NCI-H524 treated with DMSO at 0.1 percent for 48 hours (cell line): ENCODE data around the gene HAUS1.

Source experiments
- DNase-seq: peaks from one replicate; lab custom pipeline; 2025; lab: John Stamatoyannopoulos, UW

The HAUS1 gene, protein sequence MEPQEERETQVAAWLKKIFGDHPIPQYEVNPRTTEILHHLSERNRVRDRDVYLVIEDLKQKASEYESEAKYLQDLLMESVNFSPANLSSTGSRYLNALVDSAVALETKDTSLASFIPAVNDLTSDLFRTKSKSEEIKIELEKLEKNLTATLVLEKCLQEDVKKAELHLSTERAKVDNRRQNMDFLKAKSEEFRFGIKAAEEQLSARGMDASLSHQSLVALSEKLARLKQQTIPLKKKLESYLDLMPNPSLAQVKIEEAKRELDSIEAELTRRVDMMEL

DNA sequence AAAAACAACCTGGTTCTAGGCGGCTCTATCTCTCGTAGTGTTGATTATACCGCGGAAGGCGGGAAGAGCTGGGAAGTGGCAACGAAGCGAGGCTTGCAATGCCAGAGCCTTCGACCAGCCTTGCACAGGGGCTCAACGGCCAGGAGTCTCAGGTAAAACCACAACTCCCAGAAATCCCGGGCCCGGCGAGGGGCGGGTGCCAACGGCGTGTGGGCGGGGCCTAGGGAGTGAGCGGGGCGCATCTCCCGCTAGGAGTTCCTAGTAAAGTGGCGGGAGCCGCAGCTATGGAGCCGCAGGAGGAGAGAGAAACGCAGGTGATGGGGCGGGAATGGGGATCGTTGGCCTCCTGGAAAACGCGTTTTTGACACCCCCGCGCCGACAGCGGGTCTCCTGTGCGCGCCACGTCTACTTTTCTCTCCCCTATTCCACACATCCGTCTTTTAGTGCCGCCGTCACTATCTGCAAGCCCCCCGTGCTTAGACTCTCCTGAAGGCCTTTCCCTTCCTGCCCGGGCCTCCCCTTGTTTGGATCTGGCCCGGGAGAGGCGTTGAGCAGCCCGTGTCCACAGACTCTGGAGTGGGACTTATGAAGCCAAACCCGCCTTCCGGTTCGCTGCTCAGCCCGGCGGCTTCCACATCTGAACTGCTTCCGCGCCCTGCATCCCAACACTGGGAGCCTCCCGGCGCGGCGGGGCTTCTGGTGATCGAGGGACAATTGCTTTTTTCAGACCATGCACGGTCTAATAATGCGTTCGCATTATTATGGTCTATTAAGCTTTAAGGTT is at the start of gene HAUS1:
Gene HAUS1, plus strand, starts transcription at position 258 of the 784 bp plus-strand sequence. Its CDS starts 27 bp downstream, at position 285.
- peak; percentile 73 for DNase-seq

GRCh38 chr18:46054956-46055837 is 49.0 kb upstream of the HAUS1 start:
- DNase-seq = no peak

GRCh38 chr18:46055838-46056230 is 48.4 kb upstream of the HAUS1 start:
- no peak for DNase-seq

DNA sequence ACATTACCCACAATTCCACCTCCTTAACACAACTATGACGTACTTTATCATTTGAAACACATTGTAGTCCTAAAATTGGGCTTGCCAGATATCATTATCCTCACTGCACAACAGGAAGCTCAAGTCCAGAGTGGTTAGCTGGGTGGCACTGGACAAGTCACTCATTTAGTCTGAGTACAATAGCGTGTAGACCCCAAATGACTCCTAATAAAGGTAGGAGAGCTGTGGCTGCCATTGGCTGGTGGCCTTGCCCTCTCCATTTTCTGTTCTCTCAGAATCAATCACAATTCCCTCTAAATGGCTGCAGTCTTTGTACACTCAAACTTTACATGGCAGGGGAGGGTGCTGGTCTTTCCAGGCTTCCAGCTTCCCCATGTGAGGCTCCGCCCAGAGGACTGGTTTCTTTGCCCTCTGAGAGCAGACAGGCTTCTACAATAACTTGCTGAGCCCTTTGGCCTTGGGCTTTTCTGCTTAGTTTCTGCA is 43.8 kb upstream of the HAUS1 start:
- DNase-seq = no peak

GRCh38 chr18:46061387-46061786 is 42.8 kb upstream of the HAUS1 start:
- DNase-seq = no peak

DNA sequence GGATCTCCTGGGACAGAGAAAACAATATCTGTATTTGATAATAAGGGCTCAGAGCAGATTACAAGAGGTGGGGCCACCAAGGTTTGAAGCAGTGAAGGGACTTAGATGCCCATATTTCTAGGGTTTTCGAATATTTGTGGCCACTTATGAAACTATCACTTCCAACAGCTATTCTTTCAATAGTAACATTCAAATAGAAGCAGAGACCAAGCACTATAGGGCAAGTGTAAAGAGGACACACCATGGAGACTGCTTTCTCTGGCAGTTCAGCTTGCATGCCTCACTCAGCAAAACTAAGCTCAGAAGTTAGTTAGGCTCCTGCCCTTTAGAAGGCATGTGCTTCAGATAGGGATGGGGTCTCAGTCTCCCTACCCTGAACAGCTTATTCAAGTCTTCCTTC is 42.4 kb upstream of the HAUS1 start:
- DNase-seq = no peak

- DNase-seq = no peak
These were observed 41.4 kb upstream of the HAUS1 start for GRCh38 chr18:46062781-46063180.

GRCh38 chr18:46067438-46068007 is 36.7 kb upstream of the HAUS1 start:
- no peak for DNase-seq

DNA sequence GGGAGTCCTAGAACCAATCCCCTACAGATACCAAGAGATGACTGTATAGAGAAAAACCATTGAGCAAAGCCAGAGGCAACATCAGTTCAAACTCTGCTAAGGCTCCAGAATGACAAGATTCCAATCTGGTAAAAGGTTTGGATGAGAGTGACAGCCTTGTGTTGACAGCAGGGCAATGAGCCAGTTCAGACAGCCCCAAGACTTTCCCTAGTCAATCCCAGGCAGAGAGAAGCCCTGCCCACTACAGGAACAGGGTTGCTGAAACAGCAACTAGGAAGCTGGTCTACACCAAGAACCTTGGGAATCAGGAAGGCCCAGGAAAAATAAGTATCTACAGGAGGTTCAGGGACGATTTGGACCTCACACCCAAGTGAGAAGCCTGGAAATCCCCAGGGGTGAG is 35.4 kb upstream of the HAUS1 start:
- no peak for DNase-seq

- no peak for DNase-seq
These were observed 34.7 kb upstream of the HAUS1 start for GRCh38 chr18:46069524-46069923.

GRCh38 chr18:46070232-46070631 is 34.0 kb upstream of the HAUS1 start:
- no peak for DNase-seq

DNA sequence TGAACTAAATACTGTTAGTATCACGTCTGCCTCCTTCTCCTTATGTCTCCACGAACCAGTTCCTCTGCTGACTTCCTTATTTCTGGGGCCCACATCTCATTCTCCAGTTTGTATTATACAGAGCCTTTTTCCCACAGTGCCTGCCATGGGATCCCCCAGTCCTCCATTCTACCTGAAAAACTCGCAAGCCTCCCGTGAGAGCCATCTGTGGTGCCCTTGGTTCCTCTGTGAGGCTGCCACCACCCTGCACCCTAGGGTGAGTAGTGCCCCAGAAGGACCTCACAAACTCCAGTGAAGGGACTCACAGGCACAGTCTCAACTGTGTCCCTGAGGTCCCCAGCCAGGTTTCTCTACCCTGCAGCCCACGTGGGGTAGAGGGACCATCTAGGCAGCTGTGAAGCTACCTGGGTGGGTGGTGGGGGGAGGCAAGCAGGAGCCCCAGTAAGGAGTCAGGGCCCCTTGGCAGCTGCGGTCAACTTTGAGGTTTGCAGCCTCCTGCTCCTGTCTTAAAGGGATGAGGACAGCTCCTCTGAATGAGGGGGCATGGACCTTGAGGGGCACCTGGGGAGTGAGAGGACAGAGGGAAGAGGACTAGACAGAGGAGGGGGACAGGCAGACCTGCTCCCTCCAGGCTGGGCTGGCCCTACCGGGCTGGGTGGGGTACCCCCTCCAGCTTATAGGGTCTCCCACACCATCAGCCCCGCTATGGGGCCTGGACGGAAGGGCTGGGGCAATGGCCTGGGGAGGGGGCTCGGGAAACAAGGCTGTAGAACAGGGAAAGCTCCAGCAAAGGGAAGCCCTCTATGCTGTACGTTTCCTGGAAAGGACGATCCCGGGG is 33.2 kb upstream of the HAUS1 start:
- DNase-seq = no peak

- DNase-seq = no peak
These were observed 32.4 kb upstream of the HAUS1 start, which contains the start of gene PSTPIP2 for GRCh38 chr18:46071653-46072375. TSS of gene PSTPIP2 (minus strand) at chr18:46072260. CDS start at chr18:46072188, 72 bp downstream.

- DNase-seq = no peak
These were observed 31.8 kb upstream of the HAUS1 start for GRCh38 chr18:46072376-46072867.

GRCh38 chr18:46072959-46073358 is 31.2 kb upstream of the HAUS1 start:
- no peak for DNase-seq

DNA sequence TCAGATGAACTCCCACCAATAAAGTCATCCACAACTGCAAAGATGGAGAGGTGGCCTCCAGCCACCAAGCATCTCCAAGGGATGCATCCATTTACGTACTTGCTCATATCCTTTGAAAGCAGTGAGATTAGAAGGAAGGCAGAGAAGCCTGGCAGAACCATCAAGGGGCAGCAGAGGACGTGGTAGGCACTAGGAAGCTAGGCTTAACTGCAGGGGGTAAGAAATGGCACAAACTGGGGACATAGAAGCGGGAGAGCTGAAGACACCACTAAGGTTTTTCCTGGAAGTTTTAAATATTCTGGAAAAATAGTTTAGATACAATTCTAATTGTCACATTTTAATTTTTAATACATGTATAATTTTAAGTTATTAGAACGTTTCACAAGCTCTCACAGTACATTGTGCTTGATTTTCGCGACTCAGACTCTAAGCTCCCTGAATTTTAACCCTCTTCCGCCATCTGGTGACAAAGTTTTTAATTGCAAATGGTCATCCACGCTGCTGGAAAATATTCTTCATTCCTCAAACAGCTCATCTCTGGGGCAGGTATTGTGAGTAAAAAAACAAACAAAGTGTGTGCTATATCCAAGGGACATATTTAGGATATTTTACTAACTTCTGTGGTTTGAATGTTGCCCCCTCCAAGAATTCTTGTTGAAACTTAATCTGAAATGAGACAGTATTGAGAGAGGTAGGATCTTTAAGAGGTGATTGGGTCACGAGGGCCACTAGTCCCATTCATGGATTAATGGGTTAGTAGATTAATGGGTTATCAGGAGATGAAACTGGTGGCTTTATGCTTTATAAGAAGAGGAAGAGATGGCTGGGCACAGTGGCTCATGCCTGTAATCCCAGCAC is 30.5 kb upstream of the HAUS1 start:
- peak; percentile 4 for DNase-seq

GRCh38 chr18:46079336-46079735 is 24.8 kb upstream of the HAUS1 start:
- DNase-seq = no peak

- no peak for DNase-seq
These were observed 24.0 kb upstream of the HAUS1 start for GRCh38 chr18:46080156-46080555.

- no peak for DNase-seq
These were observed 19.8 kb upstream of the HAUS1 start for GRCh38 chr18:46084431-46084830.
